ENCODE data around the gene PTPRR.

PTPRR gene

DNA sequence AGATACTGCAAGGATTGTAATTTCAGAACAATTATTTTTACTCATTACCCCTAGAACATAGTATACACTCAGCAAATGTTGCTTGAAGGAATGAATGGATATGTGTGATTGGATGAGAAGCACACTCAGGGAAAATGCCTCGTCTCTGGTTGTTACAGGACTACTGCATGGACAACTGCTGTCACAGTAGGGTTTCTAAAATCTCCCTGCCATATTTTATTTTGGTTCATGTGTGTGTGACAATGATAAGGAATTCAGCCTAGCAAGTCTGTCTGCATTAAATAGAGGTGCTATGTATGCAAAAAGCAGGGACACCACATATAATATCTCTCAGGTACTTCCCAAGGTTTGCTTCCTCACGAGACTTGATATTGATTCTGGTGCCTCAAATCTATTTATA is 1.4 kb downstream of the PTPRR start:
- ATAC-seq, result no peak
- TF ChIP-seq, protein P1, sequence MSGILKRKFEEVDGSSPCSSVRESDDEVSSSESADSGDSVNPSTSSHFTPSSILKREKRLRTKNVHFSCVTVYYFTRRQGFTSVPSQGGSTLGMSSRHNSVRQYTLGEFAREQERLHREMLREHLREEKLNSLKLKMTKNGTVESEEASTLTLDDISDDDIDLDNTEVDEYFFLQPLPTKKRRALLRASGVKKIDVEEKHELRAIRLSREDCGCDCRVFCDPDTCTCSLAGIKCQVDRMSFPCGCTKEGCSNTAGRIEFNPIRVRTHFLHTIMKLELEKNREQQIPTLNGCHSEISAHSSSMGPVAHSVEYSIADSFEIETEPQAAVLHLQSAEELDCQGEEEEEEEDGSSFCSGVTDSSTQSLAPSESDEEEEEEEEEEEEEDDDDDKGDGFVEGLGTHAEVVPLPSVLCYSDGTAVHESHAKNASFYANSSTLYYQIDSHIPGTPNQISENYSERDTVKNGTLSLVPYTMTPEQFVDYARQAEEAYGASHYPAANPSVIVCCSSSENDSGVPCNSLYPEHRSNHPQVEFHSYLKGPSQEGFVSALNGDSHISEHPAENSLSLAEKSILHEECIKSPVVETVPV (CRISPR knock-in tag; IDR thresholded peaks at IDR 0.05), result no peak
- TF ChIP-seq PPARA (CRISPR knock-in tag; IDR thresholded peaks at IDR 0.05; ENCODE audit: borderline replicate concordance), result no peak
- TF ChIP-seq ZNF70 (CRISPR knock-in tag; IDR thresholded peaks at IDR 0.05), result no peak
- TF ChIP-seq, protein P2, sequence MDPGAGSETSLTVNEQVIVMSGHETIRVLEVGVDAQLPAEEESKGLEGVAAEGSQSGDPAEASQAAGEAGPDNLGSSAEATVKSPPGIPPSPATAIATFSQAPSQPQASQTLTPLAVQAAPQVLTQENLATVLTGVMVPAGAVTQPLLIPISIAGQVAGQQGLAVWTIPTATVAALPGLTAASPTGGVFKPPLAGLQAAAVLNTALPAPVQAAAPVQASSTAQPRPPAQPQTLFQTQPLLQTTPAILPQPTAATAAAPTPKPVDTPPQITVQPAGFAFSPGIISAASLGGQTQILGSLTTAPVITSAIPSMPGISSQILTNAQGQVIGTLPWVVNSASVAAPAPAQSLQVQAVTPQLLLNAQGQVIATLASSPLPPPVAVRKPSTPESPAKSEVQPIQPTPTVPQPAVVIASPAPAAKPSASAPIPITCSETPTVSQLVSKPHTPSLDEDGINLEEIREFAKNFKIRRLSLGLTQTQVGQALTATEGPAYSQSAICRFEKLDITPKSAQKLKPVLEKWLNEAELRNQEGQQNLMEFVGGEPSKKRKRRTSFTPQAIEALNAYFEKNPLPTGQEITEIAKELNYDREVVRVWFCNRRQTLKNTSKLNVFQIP (CRISPR knock-in tag; IDR thresholded peaks at IDR 0.05; ENCODE audit: borderline replicate concordance, low read depth), result no peak
- no peak for TF ChIP-seq ESRRG (CRISPR knock-in tag; IDR thresholded peaks at IDR 0.05)
- TF ChIP-seq ISL1 (CRISPR knock-in tag; IDR thresholded peaks at IDR 0.05), result no peak
- TF ChIP-seq, protein P3, sequence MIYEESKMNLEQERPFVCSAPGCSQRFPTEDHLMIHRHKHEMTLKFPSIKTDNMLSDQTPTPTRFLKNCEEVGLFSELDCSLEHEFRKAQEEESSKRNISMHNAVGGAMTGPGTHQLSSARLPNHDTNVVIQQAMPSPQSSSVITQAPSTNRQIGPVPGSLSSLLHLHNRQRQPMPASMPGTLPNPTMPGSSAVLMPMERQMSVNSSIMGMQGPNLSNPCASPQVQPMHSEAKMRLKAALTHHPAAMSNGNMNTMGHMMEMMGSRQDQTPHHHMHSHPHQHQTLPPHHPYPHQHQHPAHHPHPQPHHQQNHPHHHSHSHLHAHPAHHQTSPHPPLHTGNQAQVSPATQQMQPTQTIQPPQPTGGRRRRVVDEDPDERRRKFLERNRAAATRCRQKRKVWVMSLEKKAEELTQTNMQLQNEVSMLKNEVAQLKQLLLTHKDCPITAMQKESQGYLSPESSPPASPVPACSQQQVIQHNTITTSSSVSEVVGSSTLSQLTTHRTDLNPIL (CRISPR knock-in tag; IDR thresholded peaks at IDR 0.05; ENCODE audit: low read depth), result no peak
- TF ChIP-seq ZNF565 (CRISPR knock-in tag; conservative IDR thresholded peaks at IDR 0.05; ENCODE audit: low read depth), result no peak
- no peak for TF ChIP-seq SNAI2 (CRISPR knock-in tag; IDR thresholded peaks at IDR 0.05)
- TF ChIP-seq GLIS3 (CRISPR knock-in tag; IDR thresholded peaks at IDR 0.05), result no peak
- TF ChIP-seq ZFP3 (CRISPR knock-in tag; IDR thresholded peaks at IDR 0.05), result no peak
- no peak for TF ChIP-seq ZC3H10 (CRISPR knock-in tag; IDR thresholded peaks at IDR 0.05)
- TF ChIP-seq TCF4 (CRISPR knock-in tag; IDR thresholded peaks at IDR 0.05; ENCODE audit: borderline replicate concordance), result no peak
- TF ChIP-seq ZFP30 (CRISPR knock-in tag; IDR thresholded peaks at IDR 0.05), result no peak
- TF ChIP-seq ZNF8 (CRISPR knock-in tag; IDR thresholded peaks at IDR 0.05), result no peak
- no peak for TF ChIP-seq BACH2 (CRISPR knock-in tag; IDR thresholded peaks at IDR 0.05; ENCODE audit: borderline replicate concordance)

DNA sequence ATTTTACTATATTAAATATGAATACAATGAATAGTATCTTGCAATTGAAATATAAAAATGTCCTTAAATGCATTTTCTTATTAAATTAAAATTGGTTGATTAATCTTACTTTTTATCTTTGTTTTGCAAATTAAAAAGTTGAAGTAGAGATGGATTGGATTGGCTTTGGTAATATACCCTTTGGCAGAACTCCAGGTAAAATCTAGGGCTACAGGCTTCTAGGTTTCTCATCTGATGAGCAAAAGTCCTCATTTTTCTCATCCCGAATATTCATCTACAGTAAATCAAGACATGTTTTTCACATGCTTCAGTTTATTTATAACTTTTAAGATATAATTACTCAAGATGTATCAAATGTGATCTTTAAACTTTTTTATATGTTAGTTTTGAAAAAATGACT is 2.2 kb downstream of the PTPRR start:
- ATAC-seq, result no peak
- TF ChIP-seq ZNF565 (CRISPR knock-in tag; conservative IDR thresholded peaks at IDR 0.05; ENCODE audit: low read depth), result no peak
- no peak for TF ChIP-seq TOX (CRISPR knock-in tag; IDR thresholded peaks at IDR 0.05; ENCODE audit: borderline replicate concordance)
- no peak for TF ChIP-seq ZFP3 (CRISPR knock-in tag; IDR thresholded peaks at IDR 0.05)
- TF ChIP-seq ZNF70 (CRISPR knock-in tag; IDR thresholded peaks at IDR 0.05), result no peak
- no peak for TF ChIP-seq ZFP30 (CRISPR knock-in tag; IDR thresholded peaks at IDR 0.05)
- TF ChIP-seq ARNTL (CRISPR knock-in tag; IDR thresholded peaks at IDR 0.05; ENCODE audit: borderline replicate concordance, low read depth), result no peak
- TF ChIP-seq ISL1 (CRISPR knock-in tag; IDR thresholded peaks at IDR 0.05), result no peak
- no peak for TF ChIP-seq OSR1 (CRISPR knock-in tag; IDR thresholded peaks at IDR 0.05)
- TF ChIP-seq ZNF8 (CRISPR knock-in tag; IDR thresholded peaks at IDR 0.05), result no peak
- no peak for TF ChIP-seq ZC3H10 (CRISPR knock-in tag; IDR thresholded peaks at IDR 0.05)
- TF ChIP-seq GLIS3 (CRISPR knock-in tag; IDR thresholded peaks at IDR 0.05), result no peak
- no peak for TF ChIP-seq TCF4 (CRISPR knock-in tag; IDR thresholded peaks at IDR 0.05; ENCODE audit: borderline replicate concordance)
- TF ChIP-seq, protein P2 (CRISPR knock-in tag; IDR thresholded peaks at IDR 0.05; ENCODE audit: borderline replicate concordance, low read depth), result no peak
- no peak for TF ChIP-seq PPARA (CRISPR knock-in tag; IDR thresholded peaks at IDR 0.05; ENCODE audit: borderline replicate concordance)
- TF ChIP-seq ESRRG (CRISPR knock-in tag; IDR thresholded peaks at IDR 0.05), result no peak
- no peak for TF ChIP-seq CSDC2 (CRISPR knock-in tag; IDR thresholded peaks at IDR 0.05)
- no peak for TF ChIP-seq BACH2 (CRISPR knock-in tag; IDR thresholded peaks at IDR 0.05; ENCODE audit: borderline replicate concordance)
- TF ChIP-seq, protein P1 (CRISPR knock-in tag; IDR thresholded peaks at IDR 0.05), result no peak

DNA sequence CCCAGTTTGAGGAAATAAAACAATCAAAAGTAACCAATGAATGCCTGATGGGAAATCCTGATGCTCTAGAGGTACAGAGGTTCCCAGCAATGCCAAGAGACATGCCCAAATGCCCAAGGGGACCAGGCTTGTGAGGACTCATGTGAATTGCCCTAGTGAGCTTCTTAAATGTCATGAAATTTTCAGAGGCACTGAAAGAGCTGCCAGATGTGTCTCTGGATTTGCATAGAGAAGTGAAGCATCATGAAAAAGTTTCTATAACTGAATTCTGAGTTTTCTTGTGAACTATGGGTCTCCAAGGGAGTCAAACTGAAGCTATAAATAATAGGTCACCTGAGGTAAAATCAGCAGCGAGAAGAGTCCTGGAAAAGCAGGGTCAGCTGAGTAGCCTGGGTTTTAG is 9.9 kb downstream of the PTPRR start:
- no peak for ATAC-seq
- TF ChIP-seq TCF4 (CRISPR knock-in tag; IDR thresholded peaks at IDR 0.05; ENCODE audit: borderline replicate concordance), result no peak
- TF ChIP-seq, protein P1 (CRISPR knock-in tag; IDR thresholded peaks at IDR 0.05), result no peak
- no peak for TF ChIP-seq CSDC2 (CRISPR knock-in tag; IDR thresholded peaks at IDR 0.05)
- no peak for TF ChIP-seq RARB (CRISPR knock-in tag; IDR thresholded peaks at IDR 0.05)
- TF ChIP-seq ARNTL (CRISPR knock-in tag; IDR thresholded peaks at IDR 0.05; ENCODE audit: borderline replicate concordance, low read depth), result no peak
- no peak for TF ChIP-seq SNAI2 (CRISPR knock-in tag; IDR thresholded peaks at IDR 0.05)
- no peak for TF ChIP-seq ZNF565 (CRISPR knock-in tag; conservative IDR thresholded peaks at IDR 0.05; ENCODE audit: low read depth)
- TF ChIP-seq ZFP30 (CRISPR knock-in tag; IDR thresholded peaks at IDR 0.05), result no peak
- no peak for TF ChIP-seq PPARA (CRISPR knock-in tag; IDR thresholded peaks at IDR 0.05; ENCODE audit: borderline replicate concordance)
- TF ChIP-seq, protein P4, sequence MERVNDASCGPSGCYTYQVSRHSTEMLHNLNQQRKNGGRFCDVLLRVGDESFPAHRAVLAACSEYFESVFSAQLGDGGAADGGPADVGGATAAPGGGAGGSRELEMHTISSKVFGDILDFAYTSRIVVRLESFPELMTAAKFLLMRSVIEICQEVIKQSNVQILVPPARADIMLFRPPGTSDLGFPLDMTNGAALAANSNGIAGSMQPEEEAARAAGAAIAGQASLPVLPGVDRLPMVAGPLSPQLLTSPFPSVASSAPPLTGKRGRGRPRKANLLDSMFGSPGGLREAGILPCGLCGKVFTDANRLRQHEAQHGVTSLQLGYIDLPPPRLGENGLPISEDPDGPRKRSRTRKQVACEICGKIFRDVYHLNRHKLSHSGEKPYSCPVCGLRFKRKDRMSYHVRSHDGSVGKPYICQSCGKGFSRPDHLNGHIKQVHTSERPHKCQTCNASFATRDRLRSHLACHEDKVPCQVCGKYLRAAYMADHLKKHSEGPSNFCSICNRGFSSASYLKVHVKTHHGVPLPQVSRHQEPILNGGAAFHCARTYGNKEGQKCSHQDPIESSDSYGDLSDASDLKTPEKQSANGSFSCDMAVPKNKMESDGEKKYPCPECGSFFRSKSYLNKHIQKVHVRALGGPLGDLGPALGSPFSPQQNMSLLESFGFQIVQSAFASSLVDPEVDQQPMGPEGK (CRISPR knock-in tag; IDR thresholded peaks at IDR 0.05; ENCODE audit: borderline replicate concordance), result no peak
- no peak for TF ChIP-seq TOX (CRISPR knock-in tag; IDR thresholded peaks at IDR 0.05; ENCODE audit: borderline replicate concordance)
- TF ChIP-seq, protein P2 (CRISPR knock-in tag; IDR thresholded peaks at IDR 0.05; ENCODE audit: borderline replicate concordance, low read depth), result no peak

Measured in SK-N-SH treated with all-trans-retinoic acid at 6 μM for 48 hours (cell line).